ENCODE results near the gene FBRSL1. TPM values are rescaled to one million over a fixed set of nuclear protein-coding genes. Genes with fewer than 3 reads are reported as not detected.
"Not testable (repeated sequence)": the region's sequence is repeated elsewhere in the genome, so short reads cannot be mapped to it uniquely, and the experiment has no call there.

FBRSL1 gene
- total RNA-seq, 2 donors from 2014 or later = 63.1 to 82.6 TPM

GRCh38 chr12:132528564-132529106 lies 38.7 kb downstream of the FBRSL1 start:
- intact Hi-C loops (cut with DNase I, micrococcal nuclease) = loop anchor here (5.0 to 10.0 kb wide), 2 partner anchors 111 to 114 kb away; no protein-coding TSS in a partner anchor
- ATAC-seq = no peak
- no peak for DNase-seq

DNA sequence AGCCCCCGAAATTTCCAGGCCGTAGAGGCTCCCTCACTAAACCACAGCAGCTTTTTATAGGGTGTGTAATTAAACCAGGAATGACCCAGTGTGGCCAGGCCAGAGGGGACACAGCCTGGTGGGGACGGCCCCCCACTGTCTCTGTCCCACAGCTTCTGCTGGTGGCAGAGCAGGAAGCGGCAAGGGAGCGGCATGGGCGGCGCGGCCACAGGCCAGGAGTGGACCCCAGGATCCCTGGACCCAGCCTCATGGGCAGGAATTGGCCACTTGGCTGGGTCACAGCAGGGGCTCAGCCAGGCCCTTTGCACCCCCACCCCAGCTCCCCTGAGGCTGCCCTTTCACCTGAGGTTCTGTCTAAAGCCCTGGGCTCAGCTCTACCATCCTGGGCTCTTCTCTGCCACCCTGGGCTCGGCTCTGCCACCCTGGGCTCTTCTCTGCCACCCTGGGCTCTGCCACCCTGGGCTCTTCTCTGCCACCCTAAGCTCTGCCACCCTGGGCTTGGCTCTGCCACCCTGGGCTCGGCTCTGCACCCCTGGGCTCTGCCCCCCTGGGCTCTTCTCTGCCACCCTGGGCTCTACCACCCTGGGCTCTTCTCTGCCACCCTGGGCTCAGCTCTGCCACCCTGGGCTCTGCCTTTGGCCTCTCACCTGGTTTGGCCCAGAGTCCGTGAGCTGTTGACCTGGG lies 39.3 kb downstream of the FBRSL1 start:
- DNase-seq (no peak), ATAC-seq (peak; percentile 4)
- intact Hi-C loops (cut with DNase I, micrococcal nuclease) = loop anchor here (5.0 to 10.0 kb wide), 2 partner anchors 112 to 114 kb away; no protein-coding TSS in a partner anchor

- intact Hi-C loops (cut with DNase I, micrococcal nuclease) = loop anchor here (5.0 to 10.0 kb wide), 2 partner anchors 113 to 115 kb away; no protein-coding TSS in a partner anchor
- ATAC-seq = peak; percentile 35
Observed at GRCh38 chr12:132529906-132530305, 40.0 kb downstream of the FBRSL1 start.

GRCh38 chr12:132530447-132530846 lies 40.5 kb downstream of the FBRSL1 start:
- DNase-seq = no peak
- intact Hi-C loops (cut with DNase I, micrococcal nuclease) = no loop called here
- no peak for ATAC-seq

More at GRCh38 chr12:132529906-132530305, 40.0 kb downstream of the FBRSL1 start:
- no peak for DNase-seq

DNA sequence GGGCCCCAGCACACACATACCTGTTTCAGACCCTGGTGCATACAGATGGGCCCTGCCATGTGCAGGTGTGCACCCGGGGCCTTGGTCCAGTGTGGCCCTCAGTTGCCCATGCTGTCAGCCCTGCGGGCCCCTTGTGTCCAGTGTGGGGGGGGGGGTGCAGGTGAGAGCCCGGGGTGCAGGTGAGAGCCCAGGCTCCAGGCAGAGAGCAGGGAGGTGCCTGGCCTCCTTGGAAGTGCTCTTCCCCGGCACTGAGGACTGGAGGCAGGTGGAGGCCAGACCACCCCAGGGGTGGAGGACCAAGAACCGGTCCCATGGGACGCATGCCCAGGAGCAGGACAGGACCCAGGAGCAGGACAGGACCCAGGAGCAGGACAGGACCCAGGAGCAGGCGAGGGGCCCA lies 40.9 kb downstream of the FBRSL1 start:
- ATAC-seq (no peak), DNase-seq (no peak)
- intact Hi-C loops (cut with DNase I, micrococcal nuclease) = no loop called here

DNA sequence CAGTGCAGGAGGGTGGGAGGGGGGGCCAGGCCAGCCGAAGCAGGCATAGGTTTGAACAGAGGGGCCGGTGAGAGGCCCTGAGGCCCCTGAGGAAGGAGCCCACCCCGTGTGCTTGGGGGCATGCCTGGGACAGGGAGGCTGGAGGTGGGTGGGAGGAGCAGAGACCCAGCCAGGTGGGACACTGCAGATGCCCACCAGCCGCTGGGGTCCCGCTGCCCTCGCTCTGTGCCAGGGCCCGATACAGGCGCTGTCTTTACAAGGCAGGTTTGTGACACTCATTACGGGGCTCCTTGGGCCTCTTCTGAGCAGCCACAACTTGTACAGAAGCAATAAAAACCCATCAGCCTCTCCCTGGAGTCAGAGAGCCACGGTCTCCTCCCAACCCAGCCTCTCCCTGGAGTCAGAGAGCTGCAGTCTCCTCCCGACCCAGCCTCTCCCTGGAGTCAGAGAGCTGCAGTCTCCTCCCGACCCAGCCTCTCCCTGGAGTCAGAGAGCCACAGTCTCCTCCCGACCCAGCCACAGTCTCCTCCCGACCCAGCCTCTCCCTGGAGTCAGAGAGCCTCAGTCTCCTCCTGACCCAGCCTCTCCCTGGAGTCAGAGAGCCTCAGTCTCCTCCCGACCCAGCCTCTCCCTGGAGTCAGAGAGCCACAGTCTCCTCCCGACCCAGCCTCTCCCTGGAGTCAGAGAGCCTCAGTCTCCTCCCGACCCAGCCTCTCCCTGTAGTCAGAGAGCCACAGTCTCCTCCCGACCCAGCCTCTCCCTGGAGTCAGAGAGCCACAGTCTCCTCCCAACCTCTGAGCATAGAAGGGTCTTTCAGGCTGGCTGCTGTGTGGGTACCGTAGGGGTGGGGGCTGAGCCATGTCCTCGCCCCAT lies 43.0 kb downstream of the FBRSL1 start:
- DNase-seq; intact Hi-C loops (cut with DNase I, micrococcal nuclease): not testable (repeated sequence)
- ATAC-seq = peak; percentile 19

GRCh38 chr12:132533584-132533958 lies 43.6 kb downstream of the FBRSL1 start:
- no peak for ATAC-seq
- intact Hi-C loops (cut with DNase I, micrococcal nuclease) = no loop called here

GRCh38 chr12:132534076-132534475 lies 44.1 kb downstream of the FBRSL1 start:
- intact Hi-C loops (cut with DNase I, micrococcal nuclease) = no loop called here
- ATAC-seq = no peak
- DNase-seq = no peak

More at GRCh38 chr12:132533584-132533958, 43.6 kb downstream of the FBRSL1 start:
- no peak for DNase-seq

GRCh38 chr12:132535019-132535418 lies 45.1 kb downstream of the FBRSL1 start:
- no peak for DNase-seq
- no peak for ATAC-seq
- intact Hi-C loops (cut with DNase I, micrococcal nuclease) = no loop called here

DNA sequence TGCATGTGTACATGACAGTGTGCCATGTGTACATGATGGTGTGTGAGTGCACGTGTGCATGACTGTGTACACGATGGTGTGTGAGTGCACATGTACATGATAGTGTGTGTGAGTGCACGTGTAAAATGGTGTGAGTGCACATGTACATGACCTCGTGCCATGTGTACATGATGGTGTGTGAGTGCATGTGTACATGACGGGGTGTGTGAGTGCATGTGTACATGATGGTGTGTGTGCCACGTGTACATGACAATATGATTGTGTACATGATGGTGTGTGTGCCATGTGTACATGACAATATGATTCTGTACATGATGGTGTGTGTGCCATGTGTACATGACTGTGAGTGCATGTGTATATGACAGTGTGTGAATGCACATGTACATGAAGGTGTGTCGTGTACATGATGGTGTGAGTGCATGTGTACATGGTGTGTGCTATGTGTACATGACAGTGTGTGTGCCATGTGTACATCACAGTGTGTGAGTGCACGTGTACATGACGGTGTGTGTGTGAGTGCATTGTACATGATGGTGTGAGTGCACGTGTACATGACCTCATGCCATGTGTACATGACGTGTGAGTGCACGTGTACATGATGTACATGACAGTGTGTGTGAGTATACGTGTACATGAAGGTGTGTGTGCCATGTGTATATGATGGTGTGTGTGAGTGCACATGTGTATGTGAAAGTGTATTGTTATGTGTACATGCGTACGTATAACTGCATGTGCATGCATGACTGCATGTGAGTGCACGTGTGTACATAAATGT lies 46.3 kb downstream of the FBRSL1 start:
- intact Hi-C loops (cut with DNase I, micrococcal nuclease) = no loop called here
- ATAC-seq = no peak

DNA sequence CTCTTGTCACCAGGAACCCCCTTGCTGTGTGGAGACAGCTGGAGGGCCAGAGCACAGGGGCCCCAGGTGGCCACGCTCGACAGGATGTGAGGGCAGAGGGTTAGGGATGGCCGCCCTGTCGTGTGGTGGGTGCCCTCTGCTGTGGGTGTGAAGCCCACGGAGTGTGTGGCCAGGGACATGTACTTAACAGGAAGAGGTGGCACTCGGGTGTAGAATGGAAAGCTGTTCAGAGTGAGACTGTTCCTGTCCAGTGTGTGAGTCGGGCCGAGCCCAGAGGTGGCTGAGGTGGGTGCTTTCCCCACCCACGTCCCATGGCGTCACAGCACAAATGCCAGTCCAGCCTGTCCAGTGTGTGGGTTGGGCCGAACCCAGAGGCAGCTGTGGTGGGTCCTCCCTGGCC lies 47.1 kb downstream of the FBRSL1 start:
- ATAC-seq (no peak), DNase-seq (no peak)
- intact Hi-C loops (cut with DNase I, micrococcal nuclease) = no loop called here

More for the DNA sequence above, 46.3 kb downstream of the FBRSL1 start:
- DNase-seq = no peak

DNA sequence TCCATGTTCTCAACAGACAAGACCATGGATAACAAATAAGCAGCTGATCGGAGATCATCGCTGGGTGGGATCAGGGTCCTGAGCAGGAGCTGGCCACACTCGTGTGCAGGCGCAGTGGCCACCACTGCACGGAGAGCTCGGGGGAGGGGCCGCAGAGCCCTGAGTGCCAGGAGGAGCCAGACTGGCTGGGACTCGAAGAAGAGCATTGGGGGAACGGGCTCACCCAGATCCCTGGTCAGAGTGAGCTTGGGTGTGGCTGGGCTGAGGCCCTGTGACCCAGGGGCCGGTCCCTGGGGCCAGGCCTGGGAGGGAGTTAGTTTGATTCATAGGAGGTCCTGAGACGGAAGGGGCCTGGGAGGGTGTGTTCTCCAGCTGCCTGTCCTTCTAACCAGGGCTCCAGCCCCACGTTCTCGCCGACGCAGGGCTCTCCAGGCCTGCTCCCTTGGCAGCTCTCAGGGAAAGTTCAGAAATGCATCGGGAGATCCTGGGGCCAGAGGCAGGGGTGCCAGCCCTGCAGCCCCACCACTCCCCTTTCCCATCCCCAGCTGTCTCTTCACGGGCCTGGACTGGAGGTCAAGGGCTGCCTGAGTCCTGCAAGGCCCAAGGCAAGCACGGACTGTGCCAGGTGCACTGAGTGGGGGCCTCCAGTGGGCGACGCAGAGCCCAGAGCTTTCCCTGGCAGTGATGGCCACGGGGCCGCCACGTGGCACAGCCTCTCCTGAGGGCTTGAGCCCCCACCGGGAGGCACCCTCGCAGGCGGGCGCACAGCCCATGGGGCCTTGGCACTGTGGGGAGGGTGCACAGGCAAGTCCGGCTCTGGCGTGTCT lies 48.1 kb downstream of the FBRSL1 start:
- no peak for DNase-seq
- intact Hi-C loops (cut with DNase I, micrococcal nuclease) = no loop called here
- no peak for ATAC-seq

- intact Hi-C loops (cut with DNase I, micrococcal nuclease) = no loop called here
- no peak for ATAC-seq
- DNase-seq = no peak
Observed at GRCh38 chr12:132538663-132538990, 48.7 kb downstream of the FBRSL1 start.

GRCh38 chr12:132539016-132539773 lies 49.2 kb downstream of the FBRSL1 start:
- ATAC-seq (no peak), DNase-seq (no peak)
- intact Hi-C loops (cut with DNase I, micrococcal nuclease) = no loop called here

DNA sequence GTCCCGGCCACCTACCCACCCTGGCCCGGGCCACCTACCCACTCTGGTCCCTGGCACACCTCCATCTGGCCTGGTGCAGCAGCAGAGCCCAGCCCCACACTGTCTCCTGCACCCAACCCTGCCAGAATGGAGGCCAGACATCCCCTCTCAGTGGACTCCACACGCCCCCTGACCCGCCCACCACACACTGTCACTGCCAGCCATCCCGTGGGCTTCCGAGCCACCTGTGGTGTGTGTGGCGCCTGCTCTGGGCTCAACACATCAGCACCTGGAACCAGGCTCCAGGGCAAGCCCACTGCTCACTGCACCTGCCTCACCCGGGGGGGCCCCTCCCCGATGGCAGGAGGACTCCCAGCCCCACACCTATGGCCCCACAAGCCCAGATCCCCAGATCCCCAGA lies 50.5 kb downstream of the FBRSL1 start:
- DNase-seq (no peak), ATAC-seq (no peak)
- intact Hi-C loops (cut with DNase I, micrococcal nuclease) = no loop called here

- intact Hi-C loops (cut with DNase I, micrococcal nuclease) = no loop called here
- ATAC-seq = no peak
- no peak for DNase-seq
Observed at GRCh38 chr12:132541200-132541599, 51.2 kb downstream of the FBRSL1 start.

GRCh38 chr12:132541996-132542395 lies 52.0 kb downstream of the FBRSL1 start:
- no peak for ATAC-seq
- intact Hi-C loops (cut with DNase I, micrococcal nuclease) = no loop called here
- no peak for DNase-seq

DNA sequence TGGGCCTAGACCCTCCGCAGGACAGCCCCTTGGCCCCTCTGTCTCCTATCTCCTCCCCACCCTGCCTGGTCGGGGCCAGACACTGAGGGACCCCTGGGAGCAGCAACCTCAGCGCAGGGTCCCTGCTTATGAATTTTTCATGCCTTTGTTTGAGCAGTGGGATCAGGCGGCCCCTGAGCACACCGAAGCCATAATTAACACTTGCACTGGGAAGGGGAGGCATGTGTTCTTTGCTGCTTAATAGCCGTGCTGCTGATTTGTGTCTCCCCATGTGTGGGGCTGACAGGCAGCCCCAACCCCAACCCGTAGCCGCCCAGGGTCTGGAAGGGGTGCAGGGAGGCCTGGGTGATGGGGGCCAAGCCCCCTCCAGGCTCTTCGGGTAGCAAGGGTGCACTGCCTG lies 52.7 kb downstream of the FBRSL1 start:
- intact Hi-C loops (cut with DNase I, micrococcal nuclease) = no loop called here
- no peak for DNase-seq
- no peak for ATAC-seq
